SW480 (cell line): ENCODE data around the gene FAM237A.

Experiments
- DNase-seq: peaks from one replicate; pipeline ENCODE4 v3.0.0-alpha.2; 2016; ENCODE audit warnings: low spot score

FAM237A gene

GRCh38 chr2:206688990-206689389 is 46.7 kb downstream of the FAM237A start:
- peak; percentile 9 for DNase-seq

- no peak for DNase-seq
These were observed 50.7 kb downstream of the FAM237A start for GRCh38 chr2:206692971-206693370.

- peak; percentile 57 for DNase-seq
These were observed 51.3 kb downstream of the FAM237A start for GRCh38 chr2:206693399-206694137.

- DNase-seq: no peak
These were observed 54.6 kb downstream of the FAM237A start for GRCh38 chr2:206696910-206697309.

GRCh38 chr2:206698811-206699210 is 56.5 kb downstream of the FAM237A start:
- DNase-seq: no peak
